GM19023 (cell line): Measurements from ENCODE around the gene AOPEP.

ENCODE experiments used
- ATAC-seq: cut with Tn5 transposase; IDR thresholded peaks from one replicate; pipeline ENCODE4 v1.9.1; 2021; ENCODE audit warnings: mild to moderate bottlenecking, moderate library complexity; ENCODE audit not compliant: unreplicated experiment

The AOPEP gene

DNA sequence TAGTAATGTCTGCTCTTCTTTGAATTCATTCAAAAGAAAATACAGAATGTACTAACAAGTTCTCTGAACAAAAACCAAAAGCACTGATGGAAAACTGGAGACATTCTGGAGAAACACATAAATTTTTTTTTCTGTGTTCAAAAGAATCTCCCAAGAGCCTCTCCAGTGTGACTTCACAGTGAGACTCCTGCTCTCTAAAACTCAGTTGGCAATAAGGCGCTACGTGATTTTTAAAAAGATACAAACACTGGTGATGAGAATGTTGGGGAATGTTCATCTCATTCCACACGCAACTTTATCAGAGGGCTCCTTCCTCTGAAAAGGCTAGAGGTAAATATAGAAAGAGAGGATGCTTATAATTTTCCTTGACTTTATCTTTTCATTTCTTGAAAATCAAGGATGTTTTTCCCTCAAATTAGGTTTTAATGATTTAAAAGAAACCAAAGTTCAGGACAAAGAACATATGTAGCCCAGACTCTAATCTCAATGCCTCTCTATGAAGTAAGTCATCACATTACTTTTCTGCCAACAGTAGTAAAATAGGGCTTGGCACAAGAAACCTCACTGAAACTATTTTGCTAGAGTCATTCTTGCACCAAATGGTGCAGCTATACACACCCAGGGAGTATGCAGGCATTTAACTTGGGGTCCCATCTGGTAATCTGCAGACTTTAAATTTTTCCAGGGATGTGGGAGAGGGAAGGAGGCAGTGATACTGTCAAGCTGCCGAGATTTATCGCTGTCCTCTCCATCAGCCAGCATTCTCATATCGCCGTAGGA, 12.9 kb upstream of the AOPEP start:
- no peak for ATAC-seq

DNA sequence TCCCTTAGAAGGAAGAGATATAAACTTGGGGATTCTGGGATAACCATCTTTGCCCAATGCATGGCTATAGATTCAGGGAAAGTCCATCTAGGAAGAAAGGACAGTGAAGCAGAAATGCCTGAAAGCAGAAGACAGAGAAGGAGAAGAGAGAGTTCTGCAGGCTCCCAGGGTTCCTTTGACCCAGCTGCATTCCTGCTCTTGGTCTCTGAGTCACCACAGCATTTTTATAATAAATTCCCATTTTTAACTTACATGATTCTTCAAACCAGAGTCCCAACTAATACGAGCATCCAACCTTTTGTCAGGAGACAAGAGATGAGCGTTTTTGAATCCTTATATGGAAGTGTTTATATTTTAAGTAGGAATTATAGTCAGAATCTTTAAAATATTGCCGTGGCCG, 12.0 kb upstream of the AOPEP start:
- ATAC-seq = no peak

DNA sequence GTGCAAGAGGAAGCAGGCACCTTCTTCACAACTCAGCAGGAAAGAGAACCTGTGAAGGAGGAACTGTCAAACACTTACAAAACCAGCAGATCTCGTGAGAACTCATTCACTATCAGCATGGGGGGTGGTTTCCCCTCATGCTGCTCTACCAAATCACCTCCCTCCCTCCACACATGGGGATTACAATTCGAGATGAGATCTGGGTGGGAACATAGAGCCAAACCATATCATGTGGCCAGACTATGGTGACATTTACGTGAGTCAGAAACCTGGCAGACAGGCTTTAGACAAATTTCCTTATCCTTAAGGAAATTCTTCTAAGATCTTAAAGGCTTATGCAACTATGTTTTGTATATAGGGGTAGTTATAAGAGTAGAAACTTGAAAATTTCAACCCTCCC, 8.7 kb upstream of the AOPEP start:
- no peak for ATAC-seq

DNA sequence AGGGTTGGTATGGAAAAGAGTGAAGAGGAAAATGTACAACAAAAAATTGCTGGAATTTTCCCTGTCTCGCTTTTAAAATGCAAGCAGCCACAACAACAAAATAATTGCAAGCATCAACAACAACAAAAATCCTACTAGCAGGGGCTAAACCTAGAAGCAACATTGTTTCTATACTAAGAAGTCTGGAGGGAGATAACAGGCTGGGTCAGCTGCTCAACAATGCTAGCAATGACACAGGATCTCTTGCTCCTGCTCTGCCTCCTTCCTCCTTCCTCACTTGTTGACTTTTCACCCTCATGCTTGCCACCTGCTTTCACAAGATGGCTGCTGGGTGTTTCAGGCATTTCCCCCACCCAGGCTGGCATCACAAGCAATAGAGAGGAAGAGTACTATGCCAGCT, 7.6 kb upstream of the AOPEP start:
- no peak for ATAC-seq

DNA sequence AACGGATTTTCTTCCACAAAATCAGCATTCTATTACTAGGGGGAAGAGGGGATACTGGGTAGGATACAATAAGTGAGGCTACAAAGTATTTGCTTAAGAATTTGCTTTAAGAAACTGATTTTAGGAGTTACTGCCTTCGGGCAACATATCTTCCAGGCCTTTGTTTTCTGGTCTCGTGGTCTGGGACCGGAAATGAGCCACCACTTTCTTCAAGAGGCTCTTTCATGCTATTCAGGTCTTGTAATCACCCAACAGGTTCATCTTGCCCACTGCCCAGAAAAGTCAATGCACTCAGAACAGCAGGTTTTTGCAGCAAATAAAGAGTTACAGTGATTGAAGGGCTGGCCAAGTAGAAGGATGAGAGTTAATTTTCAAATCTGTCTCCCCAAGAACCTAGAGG, 6.6 kb upstream of the AOPEP start:
- ATAC-seq = no peak

DNA sequence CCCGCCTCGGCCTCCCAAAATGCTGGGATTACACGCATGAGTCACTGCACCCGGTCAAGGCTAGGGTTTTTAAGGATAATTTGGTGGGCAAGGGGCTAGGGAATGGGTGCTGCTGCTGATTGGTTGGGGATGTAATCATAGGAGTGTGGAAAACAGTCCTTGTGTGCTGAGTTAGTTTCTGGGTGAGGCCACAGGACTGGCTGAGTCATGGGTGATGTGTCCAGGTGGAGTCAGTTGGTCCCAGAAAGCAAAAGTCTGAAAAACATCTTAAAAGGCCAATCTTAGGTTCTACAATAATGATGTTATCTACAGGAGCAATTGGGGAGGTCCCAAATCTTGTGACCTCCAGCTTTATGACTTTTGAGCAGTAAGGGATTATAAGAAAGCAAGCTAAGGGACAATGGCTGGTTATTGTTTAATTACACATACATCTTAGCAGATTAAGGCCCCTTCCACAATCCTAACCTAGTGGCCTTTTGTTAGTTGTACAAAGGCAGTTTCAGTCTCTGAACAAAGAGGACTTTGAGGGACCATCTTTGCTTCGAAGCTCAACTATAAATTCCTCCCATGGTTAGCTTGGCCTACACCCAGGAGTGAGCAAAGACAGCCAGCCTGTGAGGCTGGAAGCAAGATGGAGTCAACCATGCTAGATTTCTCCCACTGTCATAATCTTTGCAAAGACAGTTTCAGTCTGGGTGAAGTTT, 5.5 kb upstream of the AOPEP start:
- ATAC-seq = no peak

DNA sequence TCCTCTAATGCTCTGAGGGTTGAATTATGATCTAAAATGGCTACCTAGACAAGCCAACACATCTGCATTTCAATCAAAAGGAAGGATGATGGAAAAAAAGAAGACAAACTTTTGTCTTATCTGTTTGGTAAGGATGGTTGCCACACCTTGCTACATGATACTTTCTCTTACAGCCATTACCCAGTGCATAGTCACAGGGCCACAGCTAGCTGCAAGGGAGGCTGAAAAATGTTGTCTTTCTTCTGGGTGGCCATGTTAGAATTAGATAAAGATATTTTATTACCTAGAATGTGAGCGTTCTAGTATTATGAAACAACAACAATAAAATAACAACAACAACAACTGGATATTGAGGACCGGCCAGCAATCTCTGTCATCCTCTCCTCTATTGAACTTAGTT, 4.7 kb upstream of the AOPEP start:
- no peak for ATAC-seq

DNA sequence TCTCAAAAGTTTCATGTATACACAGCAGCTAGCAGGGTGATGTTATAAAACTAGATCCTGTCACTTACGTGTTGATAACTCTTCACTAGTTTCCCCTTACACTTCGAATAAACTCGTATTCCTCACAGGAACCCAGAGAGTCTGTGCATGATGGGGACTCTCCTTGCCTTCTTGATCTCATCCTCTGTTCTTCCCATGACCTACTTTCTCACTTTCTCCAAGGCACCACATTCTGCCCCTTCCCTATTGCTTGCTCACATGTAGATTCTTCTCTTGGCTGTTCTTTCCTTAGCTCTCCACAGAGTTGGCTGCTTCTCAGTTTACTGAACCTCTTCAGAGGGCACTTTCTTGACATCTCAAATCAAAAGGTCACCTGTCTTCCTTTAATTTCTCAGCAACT, 1.2 kb upstream of the AOPEP start:
- no peak for ATAC-seq

DNA sequence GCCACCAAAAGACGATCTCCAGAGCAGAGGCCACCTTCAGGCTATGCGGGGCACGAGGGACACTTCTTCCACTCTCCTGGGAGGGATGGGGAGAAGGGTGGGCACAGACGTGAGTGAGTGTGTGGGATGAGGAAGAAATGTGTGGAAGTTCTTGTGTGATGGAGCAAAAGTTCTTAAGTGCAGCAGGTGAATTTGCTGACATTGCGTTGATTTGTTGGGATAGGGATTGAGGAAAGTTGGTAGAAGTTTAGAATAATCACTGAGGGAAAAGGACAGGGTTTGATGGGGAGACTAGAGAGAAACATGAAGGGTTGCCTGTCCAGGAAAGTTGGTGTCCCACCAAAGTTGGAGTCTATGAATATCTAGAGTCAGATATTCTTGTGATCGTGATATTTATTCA, 2.2 kb downstream of the AOPEP start:
- no peak for ATAC-seq

DNA sequence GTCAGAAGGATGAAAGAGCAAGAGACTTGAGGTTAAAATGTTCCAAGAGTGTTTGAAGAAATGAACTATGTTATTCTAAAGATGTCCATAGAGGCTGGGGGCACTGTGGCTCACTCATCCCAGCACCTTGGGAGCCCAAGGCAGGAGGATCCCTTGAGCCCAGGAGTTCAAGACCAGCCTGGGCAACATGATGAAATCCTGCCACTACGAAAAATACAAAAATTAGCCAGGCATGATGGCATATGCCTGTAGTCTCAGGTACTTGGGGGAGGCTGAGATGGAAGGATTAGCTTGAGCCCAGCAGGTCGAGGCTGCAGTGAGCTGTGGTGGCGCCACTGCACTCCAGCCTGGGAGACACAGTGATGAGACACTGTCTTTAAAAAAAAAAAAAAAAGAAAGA, 2.7 kb downstream of the AOPEP start:
- ATAC-seq = no peak

DNA sequence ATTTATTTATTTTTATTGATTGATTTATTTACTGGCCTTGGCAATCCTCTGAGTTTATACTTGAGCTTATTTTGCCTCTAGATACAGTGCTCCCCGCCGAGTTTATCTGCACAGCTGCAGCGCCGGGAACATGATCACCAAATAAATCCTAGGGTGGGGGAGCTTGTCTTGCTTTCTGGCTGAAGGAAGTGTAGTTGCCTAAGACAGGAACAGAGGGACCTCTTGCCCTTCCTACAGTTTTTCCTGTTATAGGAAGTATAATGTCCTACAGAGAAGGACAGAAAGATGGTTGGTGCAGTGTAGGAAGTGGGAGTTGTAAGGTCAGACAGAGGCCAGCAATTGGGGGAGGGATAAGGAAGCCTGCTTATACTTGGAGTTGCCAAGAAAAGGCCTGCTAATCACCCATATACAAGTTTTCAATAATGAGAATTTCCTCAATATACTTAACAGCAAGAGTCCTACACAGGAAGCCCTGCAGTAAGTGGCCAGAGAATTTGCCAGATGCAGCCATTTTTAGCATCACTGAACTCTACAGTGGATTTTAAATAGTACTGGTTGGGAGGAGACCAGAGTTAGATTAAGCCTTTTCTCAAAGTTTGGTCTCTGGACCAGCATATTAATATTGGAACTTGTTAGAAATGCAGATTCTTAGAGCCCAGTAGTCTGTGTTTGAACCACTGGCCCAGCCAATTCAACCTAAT, 7.7 kb downstream of the AOPEP start:
- no peak for ATAC-seq

DNA sequence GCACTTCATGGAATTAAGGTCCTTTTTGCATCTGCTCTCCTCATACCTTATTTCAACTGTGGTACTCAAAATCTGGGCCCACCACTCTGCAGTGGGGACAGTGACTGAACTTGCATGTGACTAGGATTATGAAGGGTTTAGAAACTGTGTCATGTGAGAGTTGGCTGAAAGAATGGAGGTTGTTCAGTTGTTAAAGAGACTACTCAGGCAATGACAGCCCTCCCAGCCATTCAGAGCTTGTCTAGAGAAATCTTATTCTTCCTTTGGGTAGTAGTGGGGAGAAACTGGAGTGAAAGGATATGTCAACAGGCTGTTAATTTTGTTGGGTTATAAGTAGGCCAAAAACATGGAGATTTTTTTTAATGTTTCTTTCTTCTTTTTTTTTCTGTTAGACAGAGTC, 10.3 kb downstream of the AOPEP start:
- ATAC-seq = no peak

DNA sequence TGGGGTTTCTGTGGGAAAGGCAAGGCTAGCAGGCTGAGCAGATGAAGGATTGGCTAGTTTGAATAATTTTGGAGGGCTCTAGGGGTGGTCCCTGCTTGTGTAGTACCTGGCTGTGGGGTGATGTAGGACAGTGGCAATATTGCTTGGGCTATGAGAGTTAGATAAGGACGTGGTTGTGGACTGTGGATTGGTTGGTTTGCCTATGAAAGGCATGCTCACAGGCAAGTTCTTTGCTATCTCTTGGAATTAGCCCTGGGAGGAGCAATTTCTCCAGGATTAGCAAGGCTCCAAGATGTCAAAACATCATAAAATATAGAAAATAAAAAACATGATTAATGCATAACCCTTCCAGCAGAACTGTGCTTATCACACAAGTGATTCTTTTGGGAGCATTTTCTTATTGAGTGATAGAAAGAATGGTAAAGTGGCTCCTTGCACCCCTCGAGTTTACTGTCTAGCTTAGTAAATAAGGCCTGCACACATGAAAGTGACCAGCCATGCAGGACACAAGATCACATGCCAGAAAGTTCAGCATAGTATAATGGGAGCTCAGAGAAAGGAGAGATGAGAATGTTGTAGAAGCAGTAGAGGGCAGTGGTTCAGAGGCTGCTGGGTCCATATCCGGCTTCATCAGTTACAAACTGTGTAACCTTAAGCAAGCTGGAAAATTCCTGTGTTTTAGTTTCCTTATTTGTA, 13.8 kb downstream of the AOPEP start:
- no peak for ATAC-seq

DNA sequence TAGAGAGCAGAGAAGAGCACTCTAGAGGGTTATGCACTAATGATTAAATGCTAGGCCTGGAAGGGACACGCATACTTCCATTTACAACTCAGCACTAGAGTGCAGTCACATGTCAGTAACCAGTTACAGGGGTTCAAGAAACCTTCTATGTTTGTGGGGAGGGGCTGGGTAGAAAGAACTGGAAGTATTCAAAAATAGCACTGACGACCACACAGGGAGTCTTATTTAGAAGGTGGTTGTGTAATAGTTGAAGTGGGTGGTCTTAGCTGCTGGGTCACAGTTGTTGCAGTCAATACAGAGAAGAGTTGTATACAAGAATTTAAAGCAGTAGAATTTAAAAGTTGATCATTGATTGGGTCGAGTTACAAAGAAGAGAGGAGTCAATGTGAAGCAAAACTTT, 15.4 kb downstream of the AOPEP start:
- no peak for ATAC-seq

DNA sequence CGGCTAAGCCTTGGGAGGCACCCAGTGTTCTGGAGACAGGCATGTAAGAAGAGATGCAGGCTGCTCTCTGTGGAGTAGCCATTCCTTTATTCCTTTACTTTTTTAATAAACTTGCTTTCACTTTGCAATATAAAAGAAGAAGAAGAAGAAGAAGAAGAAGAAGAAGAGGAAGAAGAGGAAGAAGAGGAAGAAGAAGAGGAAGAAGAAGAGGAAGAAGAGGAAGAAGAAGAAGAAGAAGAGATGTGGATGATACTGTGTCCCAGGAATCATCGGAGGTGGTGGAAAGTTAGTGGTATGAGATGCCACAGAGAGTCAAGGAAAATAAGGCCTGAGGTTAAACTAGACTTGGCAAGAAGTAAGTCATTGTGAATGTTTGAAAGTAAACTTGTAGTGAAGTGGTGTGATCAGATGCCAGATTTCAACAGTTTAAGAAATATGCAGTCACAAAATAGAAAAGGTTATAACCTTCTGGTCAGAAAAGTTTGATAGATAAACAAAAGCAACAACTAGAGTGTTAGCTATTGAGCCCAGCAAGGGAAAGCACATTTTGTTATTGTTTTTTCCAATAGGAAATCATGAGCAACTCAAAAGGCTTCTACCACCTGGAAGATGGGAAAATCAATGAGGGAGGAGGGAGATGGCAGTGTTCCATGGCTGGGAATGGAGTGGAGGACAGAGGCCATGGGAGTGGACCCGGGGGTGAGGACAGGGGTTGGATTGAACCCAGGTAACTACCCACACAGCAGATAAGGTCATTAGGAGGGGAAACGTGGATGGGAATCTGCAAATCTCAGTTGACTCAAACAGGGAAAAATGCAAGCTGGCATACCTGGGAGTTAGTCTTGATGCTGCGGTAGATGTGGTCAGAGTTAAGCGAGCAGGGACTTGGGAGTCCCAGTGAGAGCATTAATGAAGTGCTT, 16.8 kb downstream of the AOPEP start:
- no peak for ATAC-seq

DNA sequence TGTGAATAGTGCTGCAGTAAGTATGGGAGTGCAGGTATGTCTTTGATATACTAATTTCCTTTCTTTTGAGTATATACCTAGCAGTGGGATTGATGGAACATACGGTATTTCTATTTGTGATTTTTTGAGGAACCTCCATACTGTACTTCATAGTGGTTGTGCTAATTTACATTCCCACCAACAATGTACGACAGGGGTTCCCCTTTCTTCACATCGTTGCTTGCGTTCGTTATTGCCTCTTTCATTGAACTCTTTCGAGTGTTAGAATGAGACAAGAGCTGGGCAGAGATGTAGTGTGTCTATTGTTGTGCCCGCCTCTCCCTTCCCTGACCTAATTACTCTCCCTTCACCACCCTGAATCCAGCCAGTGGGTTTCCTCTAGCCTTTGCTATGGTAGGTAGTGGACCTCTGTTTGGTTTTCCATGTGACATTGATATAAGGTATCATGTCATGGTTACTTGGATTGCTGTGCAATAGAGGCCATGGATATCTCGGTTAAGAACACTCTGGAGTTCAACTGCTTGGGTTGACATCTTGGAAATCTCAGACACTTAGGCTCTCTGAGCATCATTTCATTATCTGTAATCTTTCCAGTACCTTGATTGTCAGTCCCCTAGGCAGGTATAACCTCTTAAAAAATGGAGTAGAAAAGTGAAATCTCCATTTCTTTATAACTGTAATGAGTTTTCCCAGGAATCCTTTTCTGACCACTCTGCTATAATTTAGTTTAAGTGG, 19.5 kb downstream of the AOPEP start:
- no peak for ATAC-seq

DNA sequence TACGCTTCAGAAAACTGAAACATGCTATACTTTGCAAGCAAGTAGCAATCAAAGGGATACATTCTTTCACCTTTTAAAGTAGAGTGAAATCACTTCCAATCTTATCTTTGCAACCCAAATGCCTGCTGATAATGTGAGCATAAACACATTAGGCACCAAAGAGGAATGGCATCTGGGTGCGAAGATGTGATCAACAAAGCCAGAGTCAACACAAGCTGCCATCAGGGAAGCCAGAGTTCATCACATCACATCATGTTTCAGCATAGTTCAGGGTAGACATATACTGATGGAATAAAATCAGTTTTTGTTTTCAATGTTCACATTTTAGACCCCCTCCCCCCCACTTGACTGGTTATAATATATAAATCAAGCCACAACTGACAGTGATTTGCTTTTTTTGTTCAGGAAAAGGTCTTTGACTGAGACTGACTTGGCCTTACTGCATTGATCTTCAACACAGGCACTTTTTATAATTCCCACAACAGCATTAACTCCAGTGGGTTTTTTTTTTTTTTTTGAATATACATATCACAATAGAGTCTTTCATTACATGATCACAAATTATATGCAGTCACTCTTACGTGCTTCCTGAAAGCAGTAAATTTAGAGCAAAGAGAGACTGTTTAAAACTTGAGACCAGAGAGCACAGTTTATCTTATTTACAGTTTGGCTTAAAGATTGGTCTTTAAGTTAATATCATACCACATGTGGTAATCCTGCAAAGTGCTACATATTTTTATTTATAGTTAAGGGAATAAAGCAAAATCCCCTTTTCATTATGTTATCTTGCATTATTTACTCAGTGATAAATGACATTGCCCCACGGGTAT, 20.3 kb downstream of the AOPEP start:
- ATAC-seq = no peak

DNA sequence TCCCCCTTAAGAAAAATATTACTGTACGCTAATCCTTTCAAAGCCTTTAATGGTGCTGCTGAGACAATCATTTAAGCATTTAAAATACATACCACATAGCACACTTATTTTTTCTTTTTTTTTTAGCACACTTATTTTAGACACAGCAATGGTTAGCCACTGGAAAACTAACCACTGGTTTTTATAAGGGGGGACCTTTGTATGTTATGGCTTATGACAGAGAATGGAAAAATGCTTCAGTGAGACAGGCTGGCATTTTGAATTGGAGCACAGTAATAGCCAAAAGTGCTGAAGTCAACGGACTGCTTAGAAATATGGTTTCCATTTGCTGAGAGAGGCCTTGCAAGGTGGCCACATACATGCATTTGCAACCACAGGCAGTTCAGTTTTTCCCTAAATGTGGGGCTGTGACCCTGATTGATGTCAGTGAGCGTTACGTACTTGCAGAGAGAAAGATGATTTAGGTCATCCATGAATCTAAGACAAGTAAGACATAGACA, 28.5 kb downstream of the AOPEP start:
- ATAC-seq = no peak

DNA sequence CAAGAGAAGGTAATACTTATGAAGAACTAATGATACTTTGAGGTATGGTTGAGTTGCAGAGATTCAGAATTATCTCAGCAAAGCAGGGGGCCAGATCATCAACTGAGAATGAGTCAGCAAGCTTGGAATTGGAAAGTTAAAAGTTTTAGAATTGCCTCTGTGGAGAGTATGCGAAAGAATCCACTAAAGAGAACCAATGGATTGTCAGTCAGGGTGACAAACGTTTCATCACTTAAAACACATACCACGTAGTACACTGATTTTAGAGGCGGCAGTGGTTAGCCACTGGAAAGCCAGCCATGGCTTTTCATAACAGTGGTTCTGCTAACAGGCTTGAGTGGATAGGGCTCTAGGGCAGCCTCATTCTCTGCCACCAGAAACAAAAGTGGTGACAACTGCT, 30.7 kb downstream of the AOPEP start:
- ATAC-seq = no peak
